ENCODE results near the gene RGL2.
"Not testable (repeated sequence)": the region's sequence is repeated elsewhere in the genome, so short reads cannot be mapped to it uniquely, and the experiment has no call there.

RGL2 gene, protein sequence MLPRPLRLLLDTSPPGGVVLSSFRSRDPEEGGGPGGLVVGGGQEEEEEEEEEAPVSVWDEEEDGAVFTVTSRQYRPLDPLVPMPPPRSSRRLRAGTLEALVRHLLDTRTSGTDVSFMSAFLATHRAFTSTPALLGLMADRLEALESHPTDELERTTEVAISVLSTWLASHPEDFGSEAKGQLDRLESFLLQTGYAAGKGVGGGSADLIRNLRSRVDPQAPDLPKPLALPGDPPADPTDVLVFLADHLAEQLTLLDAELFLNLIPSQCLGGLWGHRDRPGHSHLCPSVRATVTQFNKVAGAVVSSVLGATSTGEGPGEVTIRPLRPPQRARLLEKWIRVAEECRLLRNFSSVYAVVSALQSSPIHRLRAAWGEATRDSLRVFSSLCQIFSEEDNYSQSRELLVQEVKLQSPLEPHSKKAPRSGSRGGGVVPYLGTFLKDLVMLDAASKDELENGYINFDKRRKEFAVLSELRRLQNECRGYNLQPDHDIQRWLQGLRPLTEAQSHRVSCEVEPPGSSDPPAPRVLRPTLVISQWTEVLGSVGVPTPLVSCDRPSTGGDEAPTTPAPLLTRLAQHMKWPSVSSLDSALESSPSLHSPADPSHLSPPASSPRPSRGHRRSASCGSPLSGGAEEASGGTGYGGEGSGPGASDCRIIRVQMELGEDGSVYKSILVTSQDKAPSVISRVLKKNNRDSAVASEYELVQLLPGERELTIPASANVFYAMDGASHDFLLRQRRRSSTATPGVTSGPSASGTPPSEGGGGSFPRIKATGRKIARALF

DNA sequence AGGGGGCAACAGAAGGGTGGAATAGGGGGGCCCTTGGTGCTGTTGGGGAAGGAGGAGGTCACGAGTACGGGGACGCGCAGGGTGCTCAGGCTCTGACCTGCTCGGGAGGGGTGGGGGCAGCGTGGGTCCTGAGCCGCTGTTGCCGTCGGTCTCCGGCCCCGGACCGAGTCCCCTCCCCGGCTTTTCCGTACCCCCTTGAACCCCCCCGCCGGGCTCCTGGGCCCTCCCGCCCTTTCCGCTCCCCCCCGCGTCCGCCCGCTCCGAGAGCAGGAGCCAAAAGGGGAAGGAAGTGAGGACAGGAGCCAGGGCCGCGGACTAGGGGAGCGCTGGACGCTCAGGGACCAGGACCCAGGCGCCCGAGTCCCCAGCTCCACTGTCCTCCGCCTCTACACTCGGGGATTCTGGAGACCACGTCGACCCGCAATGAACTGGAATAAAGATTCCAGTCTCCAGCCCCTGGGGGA, at the start of gene RGL2:
TSS of gene RGL2 (minus strand) at position 170 of the 464 bp plus-strand sequence. CDS start 332 bp downstream, outside the sequence.
- Histone ChIP-seq H3K27me3 (replicated peaks) (no peaks in the 10 kb centered on the region), H3K27ac (peak within 1 kb of the TSS; percentile 92), H3K36me3 (replicated peaks) (peaks cover 37% of the 10 kb centered on the region), H3K4me3 (ENCODE audit: low read depth, low read length) (peak within 1 kb of the TSS; percentile 88)
- no peak for DNase-seq
- in situ Hi-C loops (cut with HindIII; ENCODE audit: low pct_ligation_motif_present, low sequenced_read_pairs), result no loop called here
- no peak for TF ChIP-seq CTCF (IDR thresholded peaks at IDR 0.05; ENCODE audit: low read depth, low read length, missing control alignments)

- DNase-seq, result no peak
- Histone ChIP-seq H3K36me3 (replicated peaks) (no peaks in the 10 kb centered on the region), H3K4me3 (ENCODE audit: low read depth, low read length) (no peak overlapping the region), H3K27ac (no peak overlapping the region), H3K27me3 (replicated peaks) (no peaks in the 10 kb centered on the region)
- in situ Hi-C loops (cut with HindIII; ENCODE audit: low pct_ligation_motif_present, low sequenced_read_pairs), result no loop called here
- no peak for TF ChIP-seq CTCF (IDR thresholded peaks at IDR 0.05; ENCODE audit: low read depth, low read length, missing control alignments)
Observed at GRCh38 chr6:33347816-33348215, 49.1 kb upstream of the RGL2 start.

DNA sequence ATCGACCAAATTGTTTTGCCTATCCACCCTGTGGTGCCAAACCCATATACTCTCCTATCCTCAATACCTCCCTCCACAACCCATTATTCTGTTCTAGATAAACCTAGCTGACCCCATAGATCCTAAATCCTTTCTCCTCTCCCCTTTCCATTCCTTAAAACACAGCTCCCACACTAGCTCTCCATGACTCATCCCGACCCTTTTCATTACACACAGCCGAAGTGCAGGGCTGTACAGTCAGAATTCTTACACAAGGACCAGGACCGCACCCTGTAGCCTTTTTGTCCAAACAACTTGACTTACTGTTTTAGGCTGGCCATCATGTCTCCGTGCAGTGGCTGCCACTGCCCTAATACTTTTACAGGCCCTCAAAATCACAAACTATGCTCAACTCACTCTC, 48.2 kb upstream of the RGL2 start:
- H3K27ac ChIP-seq; in situ Hi-C loops (cut with HindIII; ENCODE audit: low pct_ligation_motif_present, low sequenced_read_pairs); H3K36me3 ChIP-seq (replicated peaks); H3K27me3 ChIP-seq (replicated peaks); H3K4me3 ChIP-seq (ENCODE audit: low read depth, low read length): not testable (repeated sequence)
- peak; percentile 20 for DNase-seq

DNA sequence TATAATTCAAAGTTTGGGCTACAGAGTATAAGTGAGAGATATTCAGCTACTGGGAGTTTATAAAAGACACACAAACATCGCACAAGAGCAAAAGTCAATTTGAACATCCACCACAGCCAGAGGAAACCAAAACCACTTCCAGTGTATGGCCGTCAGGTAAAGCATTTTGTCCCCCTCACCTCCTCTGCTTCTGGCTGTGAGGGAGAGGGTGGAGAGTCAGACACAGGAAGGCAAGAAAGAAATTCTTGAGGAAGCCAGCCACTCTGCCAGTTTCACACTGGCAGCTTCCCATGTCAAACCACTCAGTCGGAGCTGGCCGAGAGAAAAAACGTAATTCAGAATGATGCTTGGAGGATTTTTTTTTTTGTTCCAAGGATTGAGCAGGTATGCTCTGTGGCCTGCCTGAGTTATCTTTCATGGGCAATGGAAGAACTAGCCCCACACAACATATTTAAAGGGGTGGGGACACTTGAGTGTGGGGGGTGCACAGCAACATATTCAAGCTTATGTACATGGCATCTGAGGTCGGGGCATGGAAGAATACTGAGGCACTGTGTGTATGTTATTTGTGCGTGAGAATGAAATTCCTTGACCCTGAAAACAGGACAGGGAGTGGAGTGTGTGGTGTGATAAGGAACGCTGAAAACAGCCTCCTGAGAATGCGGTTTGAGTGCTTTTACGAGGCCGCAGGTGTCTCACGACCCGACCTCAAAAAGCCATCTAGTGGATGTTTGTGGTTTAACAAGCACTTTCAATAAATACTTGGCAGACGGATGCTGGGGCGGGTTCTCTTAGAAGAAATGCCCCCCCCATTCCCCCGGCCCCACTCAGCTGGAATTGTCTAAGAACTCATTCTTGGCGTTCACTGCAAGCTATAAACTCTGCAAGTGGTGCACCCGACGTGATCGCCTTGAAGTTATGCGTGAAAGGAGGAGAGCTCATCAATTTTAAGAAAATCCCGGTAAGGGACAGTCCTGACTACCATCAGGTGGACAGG, 46.3 kb upstream of the RGL2 start:
- H3K27me3 ChIP-seq (replicated peaks), result no peaks in the 10 kb centered on the region
- in situ Hi-C loops (cut with HindIII; ENCODE audit: low pct_ligation_motif_present, low sequenced_read_pairs), result no loop called here
- no peak overlapping the region for H3K4me3 ChIP-seq (ENCODE audit: low read depth, low read length)
- peak; percentile 67 for TF ChIP-seq CTCF (IDR thresholded peaks at IDR 0.05; ENCODE audit: low read depth, low read length, missing control alignments)
- peak; percentile 69 for DNase-seq
- H3K36me3 ChIP-seq (replicated peaks), result no peaks in the 10 kb centered on the region
- H3K27ac ChIP-seq, result no peak overlapping the region

GRCh38 chr6:33343953-33344611, 45.3 kb upstream of the RGL2 start:
- in situ Hi-C loops (cut with HindIII; ENCODE audit: low pct_ligation_motif_present, low sequenced_read_pairs), result no loop called here
- Histone ChIP-seq H3K27ac (no peak overlapping the region), H3K4me3 (ENCODE audit: low read depth, low read length) (no peak overlapping the region), H3K27me3 (replicated peaks) (no peaks in the 10 kb centered on the region), H3K36me3 (replicated peaks) (no peaks in the 10 kb centered on the region)
- no peak for DNase-seq
- no peak for TF ChIP-seq CTCF (IDR thresholded peaks at IDR 0.05; ENCODE audit: low read depth, low read length, missing control alignments)

- H3K36me3 ChIP-seq (replicated peaks); H3K4me3 ChIP-seq (ENCODE audit: low read depth, low read length); in situ Hi-C loops (cut with HindIII; ENCODE audit: low pct_ligation_motif_present, low sequenced_read_pairs); DNase-seq; H3K27ac ChIP-seq; H3K27me3 ChIP-seq (replicated peaks): not testable (repeated sequence)
Observed at GRCh38 chr6:33343606-33343952, 44.8 kb upstream of the RGL2 start.
